OCI-LY1 (cell line): Measurements from ENCODE around the gene MPEG1.

Experiments
- H2AFZ ChIP-seq: fragments of 200-600 bp; sonication (generic), shearing (Covaris generic); 2 replicates; pipeline ENCODE4 v1.6.0; 2014; ENCODE audit warnings: antibody characterized with exemption, mild to moderate bottlenecking, low read length
- H3F3A ChIP-seq: fragments of 200-600 bp; sonication (generic), shearing (Covaris generic); 2 replicates; pipeline ENCODE4 v1.6.0; 2014; ENCODE audit warnings: mild to moderate bottlenecking, antibody characterized with exemption, low read length, moderate library complexity; ENCODE audit not compliant: insufficient read depth
- H3K27ac ChIP-seq: fragments of 200-600 bp; sonication (generic); 2 replicates; pipeline ENCODE4 v1.5.1; 2014; ENCODE audit warnings: low read length, mixed run types, mild to moderate bottlenecking, low read depth; ENCODE audit not compliant: poor library complexity, severe bottlenecking
- H3K27me3 ChIP-seq: fragments of 200-600 bp; sonication (generic); 2 replicates; pipeline ENCODE4 v1.6.0; 2014; ENCODE audit warnings: antibody characterized with exemption, mild to moderate bottlenecking, low read length, moderate library complexity; ENCODE audit not compliant: insufficient read depth
- H3K36me3 ChIP-seq: fragments of 200-600 bp; sonication (generic); 2 replicates; pipeline ENCODE4 v1.6.1; 2014; ENCODE audit warnings: mild to moderate bottlenecking, antibody characterized with exemption, low read length, moderate library complexity, mixed read lengths; ENCODE audit not compliant: insufficient read depth
- H3K4me1 ChIP-seq: fragments of 200-600 bp; sonication (generic); 2 replicates; pipeline ENCODE4 v1.5.1; 2014; ENCODE audit warnings: mild to moderate bottlenecking, low read length, moderate library complexity; ENCODE audit not compliant: insufficient read depth, severe bottlenecking
- H3K4me2 ChIP-seq: fragments of 200-600 bp; sonication (generic), shearing (Covaris generic); 2 replicates; pipeline ENCODE4 v1.6.1; 2014; ENCODE audit warnings: low read length
- H3K4me3 ChIP-seq: fragments of 200-600 bp; sonication (generic); 2 replicates; pipeline ENCODE4 v1.5.1; 2014; ENCODE audit warnings: low read length, low read depth, mild to moderate bottlenecking, mixed read lengths; ENCODE audit not compliant: poor library complexity, severe bottlenecking
- H3K79me2 ChIP-seq: fragments of 200-600 bp; shearing (Covaris generic); 2 replicates; pipeline ENCODE4 v1.6.1; 2016; ENCODE audit warnings: mixed run types, low read length, mixed read lengths; ENCODE audit not compliant: insufficient read depth
- H3K9ac ChIP-seq: fragments of 200-600 bp; sonication (generic), shearing (Covaris generic); 2 replicates; pipeline ENCODE4 v1.6.1; 2014; ENCODE audit warnings: mild to moderate bottlenecking, low read length, mixed read lengths
- H3K9me2 ChIP-seq: fragments of 200-600 bp; sonication (generic), shearing (Covaris generic); 2 replicates; pipeline ENCODE4 v1.6.1; 2014; ENCODE audit warnings: low read depth, mild to moderate bottlenecking, low read length, mixed read lengths
- H3K9me3 ChIP-seq: fragments of 200-600 bp; shearing (Covaris generic); 2 replicates; pipeline ENCODE4 v1.6.1; 2014; ENCODE audit warnings: low read length, mixed read lengths
- H4K20me1 ChIP-seq: fragments of 200-600 bp; sonication (generic), shearing (Covaris generic); 2 replicates; pipeline ENCODE4 v1.6.0; 2016; ENCODE audit warnings: mild to moderate bottlenecking, low read length; ENCODE audit not compliant: insufficient read depth
- CTCF ChIP-seq: fragments of 200-600 bp; sonication (generic), shearing (Covaris generic); IDR thresholded peaks from 2 replicates; pipeline ENCODE4 v1.5.1; 2017; ENCODE audit warnings: mild to moderate bottlenecking, antibody characterized with exemption, low read length, moderate library complexity, mixed read lengths
- EZH2 ChIP-seq: fragments of 200-600 bp; sonication (generic), shearing (Covaris generic); IDR thresholded peaks from 2 replicates; pipeline ENCODE4 v1.8.0; 2017; ENCODE audit warnings: borderline replicate concordance, mixed run types, mild to moderate bottlenecking, antibody characterized with exemption, low read length, moderate library complexity, mixed read lengths

MPEG1 gene

GRCh38 chr11:59192446-59193020, 20.2 kb downstream of the MPEG1 start:
- no peaks in the 10 kb centered on the region for H3K27me3 ChIP-seq
- H3K9me2 ChIP-seq = no peaks in the 10 kb centered on the region
- H3K27ac ChIP-seq = no peak overlapping the region
- H3K9ac ChIP-seq = no peak overlapping the region
- H3K4me2 ChIP-seq = no peak overlapping the region
- no peak for TF ChIP-seq EZH2
- TF ChIP-seq CTCF = no peak
- H3K79me2 ChIP-seq = no peaks in the 10 kb centered on the region
- H3F3A ChIP-seq = no peaks in the 10 kb centered on the region
- no peaks in the 10 kb centered on the region for H3K36me3 ChIP-seq
- no peak overlapping the region for H3K4me3 ChIP-seq
- no peaks in the 10 kb centered on the region for H3K4me1 ChIP-seq
- no peaks in the 10 kb centered on the region for H3K9me3 ChIP-seq
- no peaks in the 10 kb centered on the region for H4K20me1 ChIP-seq
- no peak overlapping the region for H2AFZ ChIP-seq

GRCh38 chr11:59191890-59192289, 20.8 kb downstream of the MPEG1 start:
- Histone ChIP-seq H3F3A (no peaks in the 10 kb centered on the region), H3K79me2 (no peaks in the 10 kb centered on the region), H3K9ac (no peak overlapping the region), H3K27ac (no peak overlapping the region), H2AFZ (no peak overlapping the region), H3K27me3 (no peaks in the 10 kb centered on the region), H3K4me2 (no peak overlapping the region), H3K4me1 (no peaks in the 10 kb centered on the region), H3K4me3 (no peak overlapping the region), H3K36me3 (no peaks in the 10 kb centered on the region), H3K9me3 (no peaks in the 10 kb centered on the region), H3K9me2 (no peaks in the 10 kb centered on the region), H4K20me1 (no peaks in the 10 kb centered on the region)
- TF ChIP-seq CTCF = no peak
- no peak for TF ChIP-seq EZH2

- Histone ChIP-seq H4K20me1 (no peaks in the 10 kb centered on the region), H3K9me2 (no peaks in the 10 kb centered on the region), H3K27ac (no peak overlapping the region)
Observed at GRCh38 chr11:59191095-59191494, 21.6 kb downstream of the MPEG1 start.

More at GRCh38 chr11:59191095-59191494, 21.6 kb downstream of the MPEG1 start:
- Histone ChIP-seq H3K27me3 (no peaks in the 10 kb centered on the region), H3K36me3 (no peaks in the 10 kb centered on the region), H3K9ac (no peak overlapping the region), H3K4me1 (peaks cover 5% of the 10 kb centered on the region), H3K4me3 (no peak overlapping the region), H3K9me3 (no peaks in the 10 kb centered on the region), H3K79me2 (no peaks in the 10 kb centered on the region), H2AFZ (no peak overlapping the region), H3F3A (no peaks in the 10 kb centered on the region), H3K4me2 (no peak overlapping the region)
- TF ChIP-seq CTCF = no peak
- TF ChIP-seq EZH2 = no peak
